Ishikawa (cell line): ENCODE results near the gene AGBL5.

Experiments used
- CEBPB ChIP-seq: IDR thresholded peaks from 2 replicates; pipeline ENCODE4 v1.6.1; 2012
- CREB1 ChIP-seq: IDR thresholded peaks from 2 replicates; pipeline ENCODE4 v1.6.1; 2012; ENCODE audit warnings: low read depth
- EGR1 ChIP-seq: IDR thresholded peaks from 2 replicates; pipeline ENCODE4 v1.6.1; 2012
- EP300 ChIP-seq: IDR thresholded peaks from 2 replicates; pipeline ENCODE4 v1.6.1; 2012; ENCODE audit warnings: borderline replicate concordance
- FOXM1 ChIP-seq: IDR thresholded peaks from 2 replicates; pipeline ENCODE4 v1.6.1; 2012; ENCODE audit warnings: low read depth, borderline replicate concordance
- MAX ChIP-seq: IDR thresholded peaks from 2 replicates; pipeline ENCODE4 v1.6.1; 2012
- NFIC ChIP-seq: IDR thresholded peaks from 2 replicates; pipeline ENCODE4 v1.6.1; 2012
- RAD21 ChIP-seq: IDR thresholded peaks from 2 replicates; pipeline ENCODE4 v1.6.1; 2012; ENCODE audit warnings: low read depth
- TAF1 ChIP-seq: IDR thresholded peaks from 2 replicates; pipeline ENCODE4 v1.6.1; 2012; ENCODE audit warnings: low read depth, mild to moderate bottlenecking
- TCF12 ChIP-seq: IDR thresholded peaks from 2 replicates; pipeline ENCODE4 v1.6.1; 2012; ENCODE audit warnings: low read depth
- TEAD4 ChIP-seq: IDR thresholded peaks from 2 replicates; pipeline ENCODE4 v1.6.1; 2012
- YY1 ChIP-seq: IDR thresholded peaks from 2 replicates; pipeline ENCODE4 v1.6.1; 2012; ENCODE audit warnings: low read depth
- ZBTB7A ChIP-seq: IDR thresholded peaks from 2 replicates; pipeline ENCODE4 v1.6.1; 2012; ENCODE audit warnings: low read depth
- TF ChIP-seq, protein P1 (sequence below): IDR thresholded peaks from 2 replicates; pipeline ENCODE4 v1.6.1; 2012; ENCODE audit warnings: low read depth, mild to moderate bottlenecking
- TF ChIP-seq, protein P2 (sequence below): IDR thresholded peaks from 2 replicates; pipeline ENCODE4 v1.6.1; 2012

Gene AGBL5

GRCh38 chr2:27065128-27065527 is 13.7 kb downstream of the AGBL5 start:
- TF ChIP-seq NFIC (no peak), TCF12 (no peak), FOXM1 (no peak), ZBTB7A (no peak), CREB1 (no peak), YY1 (no peak)

DNA sequence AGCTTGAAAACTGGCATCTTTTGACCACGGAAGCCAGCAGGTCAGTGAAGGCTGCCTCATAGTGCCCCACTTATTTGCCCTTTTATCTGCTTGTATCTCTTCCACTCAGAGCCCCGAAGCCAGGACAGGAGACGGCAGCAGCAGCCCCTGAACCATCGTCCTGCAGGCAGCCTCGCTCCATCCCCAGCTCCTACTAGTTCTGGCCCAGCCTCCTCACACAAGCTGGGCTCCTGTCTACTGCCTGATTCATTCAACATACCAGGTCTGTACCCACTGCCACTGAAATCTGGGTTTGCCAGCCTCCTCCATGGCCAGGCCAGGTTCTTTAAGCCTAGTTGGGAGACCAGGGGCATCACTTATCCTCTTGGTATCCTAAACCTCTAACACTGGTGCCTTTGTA is 15.9 kb downstream of the AGBL5 start:
- TF ChIP-seq, protein P1, sequence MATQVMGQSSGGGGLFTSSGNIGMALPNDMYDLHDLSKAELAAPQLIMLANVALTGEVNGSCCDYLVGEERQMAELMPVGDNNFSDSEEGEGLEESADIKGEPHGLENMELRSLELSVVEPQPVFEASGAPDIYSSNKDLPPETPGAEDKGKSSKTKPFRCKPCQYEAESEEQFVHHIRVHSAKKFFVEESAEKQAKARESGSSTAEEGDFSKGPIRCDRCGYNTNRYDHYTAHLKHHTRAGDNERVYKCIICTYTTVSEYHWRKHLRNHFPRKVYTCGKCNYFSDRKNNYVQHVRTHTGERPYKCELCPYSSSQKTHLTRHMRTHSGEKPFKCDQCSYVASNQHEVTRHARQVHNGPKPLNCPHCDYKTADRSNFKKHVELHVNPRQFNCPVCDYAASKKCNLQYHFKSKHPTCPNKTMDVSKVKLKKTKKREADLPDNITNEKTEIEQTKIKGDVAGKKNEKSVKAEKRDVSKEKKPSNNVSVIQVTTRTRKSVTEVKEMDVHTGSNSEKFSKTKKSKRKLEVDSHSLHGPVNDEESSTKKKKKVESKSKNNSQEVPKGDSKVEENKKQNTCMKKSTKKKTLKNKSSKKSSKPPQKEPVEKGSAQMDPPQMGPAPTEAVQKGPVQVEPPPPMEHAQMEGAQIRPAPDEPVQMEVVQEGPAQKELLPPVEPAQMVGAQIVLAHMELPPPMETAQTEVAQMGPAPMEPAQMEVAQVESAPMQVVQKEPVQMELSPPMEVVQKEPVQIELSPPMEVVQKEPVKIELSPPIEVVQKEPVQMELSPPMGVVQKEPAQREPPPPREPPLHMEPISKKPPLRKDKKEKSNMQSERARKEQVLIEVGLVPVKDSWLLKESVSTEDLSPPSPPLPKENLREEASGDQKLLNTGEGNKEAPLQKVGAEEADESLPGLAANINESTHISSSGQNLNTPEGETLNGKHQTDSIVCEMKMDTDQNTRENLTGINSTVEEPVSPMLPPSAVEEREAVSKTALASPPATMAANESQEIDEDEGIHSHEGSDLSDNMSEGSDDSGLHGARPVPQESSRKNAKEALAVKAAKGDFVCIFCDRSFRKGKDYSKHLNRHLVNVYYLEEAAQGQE = no peak

DNA sequence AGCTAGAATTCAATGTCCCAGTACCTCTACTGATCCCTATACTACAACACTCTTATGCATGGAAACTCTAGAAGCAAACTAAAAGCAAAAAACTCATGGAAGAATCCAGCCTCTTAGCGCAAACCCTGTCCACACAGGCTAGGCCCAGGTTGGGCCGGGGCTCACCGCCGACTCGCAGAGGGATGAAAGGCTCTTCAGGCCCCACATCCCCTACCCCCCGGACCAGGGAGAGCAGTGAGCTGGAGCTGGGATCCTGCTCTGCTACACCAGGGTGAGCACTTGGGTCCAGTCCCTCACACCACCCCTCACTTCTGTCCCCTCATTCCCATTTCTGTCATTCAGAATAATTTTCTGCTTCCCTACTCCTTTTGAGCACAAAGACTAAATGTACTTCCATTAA is 18.0 kb downstream of the AGBL5 start:
- TF ChIP-seq YY1 (no peak), EGR1 (no peak), TEAD4 (no peak), RAD21 (no peak), FOXM1 (no peak), NFIC (no peak), CEBPB (no peak), TCF12 (no peak), ZBTB7A (no peak), EP300 (no peak)
- TF ChIP-seq, protein P2, sequence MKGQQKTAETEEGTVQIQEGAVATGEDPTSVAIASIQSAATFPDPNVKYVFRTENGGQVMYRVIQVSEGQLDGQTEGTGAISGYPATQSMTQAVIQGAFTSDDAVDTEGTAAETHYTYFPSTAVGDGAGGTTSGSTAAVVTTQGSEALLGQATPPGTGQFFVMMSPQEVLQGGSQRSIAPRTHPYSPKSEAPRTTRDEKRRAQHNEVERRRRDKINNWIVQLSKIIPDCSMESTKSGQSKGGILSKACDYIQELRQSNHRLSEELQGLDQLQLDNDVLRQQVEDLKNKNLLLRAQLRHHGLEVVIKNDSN = no peak

DNA sequence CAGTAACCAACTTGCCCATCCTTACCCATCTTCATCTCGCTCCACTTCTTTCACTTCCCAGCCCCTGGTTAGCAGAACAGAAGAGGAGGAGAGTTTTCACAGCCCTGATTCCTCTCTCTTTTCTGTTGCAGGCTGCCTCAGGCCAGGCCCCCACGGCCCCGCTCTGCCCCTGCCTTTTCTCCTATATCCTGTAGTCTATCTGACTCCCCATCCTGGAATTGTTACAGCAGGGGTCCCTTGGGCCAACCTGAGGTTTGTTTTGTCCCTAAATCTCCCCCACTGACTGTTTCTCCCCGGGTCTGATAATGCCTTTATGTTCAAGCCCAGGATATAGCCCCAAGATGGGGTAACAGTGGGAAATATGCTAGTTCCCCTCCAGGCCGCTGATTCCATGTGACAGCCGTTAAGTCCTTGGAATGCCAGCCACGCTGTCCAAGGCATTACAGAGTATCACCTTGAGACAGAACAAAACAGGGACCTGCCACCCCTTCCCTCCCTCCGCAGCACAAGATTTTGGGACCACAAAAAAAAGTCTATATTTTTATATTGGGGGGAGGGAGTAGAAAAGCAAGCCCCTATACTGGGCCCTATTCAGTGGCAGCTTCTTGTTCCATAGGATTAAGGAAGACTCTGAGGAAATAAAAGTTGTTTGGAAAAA is 18.6 kb downstream of the AGBL5 start:
- TF ChIP-seq, protein P2 = no peak
- TF ChIP-seq FOXM1 (no peak), TEAD4 (no peak), CREB1 (no peak), EGR1 (no peak), YY1 (no peak), RAD21 (no peak), NFIC (no peak), TCF12 (no peak), TAF1 (no peak), CEBPB (no peak), ZBTB7A (no peak), EP300 (no peak), MAX (no peak)
- TF ChIP-seq, protein P1 = no peak

DNA sequence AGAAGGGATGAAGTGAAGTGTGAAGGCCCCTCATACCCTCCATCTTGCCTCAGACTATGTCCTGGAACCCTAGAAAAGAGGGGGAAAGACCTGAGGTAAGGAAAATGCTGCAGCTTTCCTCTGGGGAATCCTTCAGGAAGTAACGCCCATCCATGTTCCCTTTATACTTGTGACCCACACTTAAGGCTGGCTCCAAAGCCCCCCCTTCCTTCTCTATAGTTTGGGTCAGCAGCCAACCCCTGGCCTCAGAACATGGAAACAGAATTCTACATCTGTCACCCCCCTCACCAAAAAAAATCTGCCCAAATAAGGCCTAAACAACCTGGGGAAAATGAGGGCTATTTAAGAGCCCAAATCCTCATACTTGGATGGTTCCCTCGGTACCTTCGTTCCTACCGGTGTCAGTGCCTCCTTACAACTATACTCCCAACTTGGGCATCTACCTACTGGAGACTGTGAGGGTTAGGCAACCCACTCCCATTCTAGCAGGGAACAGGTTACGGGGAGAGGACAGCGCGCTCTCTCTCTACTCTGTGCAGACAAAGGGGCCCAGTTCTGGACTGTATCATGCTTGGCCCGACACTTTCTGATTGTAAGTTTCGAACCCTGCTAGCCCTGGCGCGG is 19.3 kb downstream of the AGBL5 start:
- TF ChIP-seq CREB1 = no peak
- TF ChIP-seq FOXM1 = no peak
- TF ChIP-seq MAX = no peak
- TF ChIP-seq TAF1 = no peak
- TF ChIP-seq YY1 = no peak
- TF ChIP-seq EP300 = no peak
- TF ChIP-seq CEBPB = no peak
- TF ChIP-seq, protein P1 = no peak
- TF ChIP-seq ZBTB7A = no peak
- TF ChIP-seq, protein P2 = no peak
- no peak for TF ChIP-seq RAD21
- no peak for TF ChIP-seq EGR1
- no peak for TF ChIP-seq TCF12
- no peak for TF ChIP-seq NFIC
- TF ChIP-seq TEAD4 = no peak
